HepG2 (cell line): ENCODE results near the gene WWC2.

Experiments
- HOXA7 ChIP-seq: sonication (generic); formaldehyde crosslinking; IDR thresholded peaks from 2 replicates; pipeline ENCODE4 v1.8.1; 2022; ENCODE audit warnings: mild to moderate bottlenecking, missing genetic modification reagents, moderate library complexity
- JUN ChIP-seq: sonication (generic); formaldehyde crosslinking; IDR thresholded peaks from 2 replicates; pipeline ENCODE4 v1.4.0; 2020; ENCODE audit warnings: mild to moderate bottlenecking, missing genetic modification reagents
- POLR2A ChIP-seq, 2 experiments: IDR thresholded peaks; 2 replicates each; pipeline ENCODE4 v1.6.1; 2011; ENCODE audit warnings: low read depth in 2 of 2, low read length in 2 of 2, mild to moderate bottlenecking in 1 of 2, moderate library complexity in 1 of 2; ENCODE audit not compliant: insufficient read depth in 1 of 2
- TCF7L2 ChIP-seq: IDR thresholded peaks from 2 replicates; pipeline ENCODE4 v1.6.1; 2011; ENCODE audit warnings: mild to moderate bottlenecking, low read depth, low read length, moderate library complexity
- TF ChIP-seq, protein P1 (sequence below): sonication (generic); formaldehyde crosslinking; IDR thresholded peaks from 2 replicates; pipeline ENCODE4 v1.5.0; 2020; ENCODE audit warnings: mild to moderate bottlenecking, missing genetic modification reagents, moderate library complexity
- TF ChIP-seq, protein P2 (sequence below): sonication (generic); formaldehyde crosslinking; IDR thresholded peaks from 2 replicates; pipeline ENCODE4 v1.5.1; 2020; ENCODE audit warnings: missing genetic modification reagents, mild to moderate bottlenecking, borderline replicate concordance
- TF ChIP-seq, protein P3 (sequence below): IDR thresholded peaks from 2 replicates; pipeline ENCODE4 v1.6.1; 2018; ENCODE audit warnings: missing genetic modification reagents, mild to moderate bottlenecking, missing compliant biosample characterization
- TF ChIP-seq, protein P4 (sequence below): fragments of 450-650 bp; IDR thresholded peaks from 2 replicates; pipeline ENCODE4 v1.6.1; 2016

DNA sequence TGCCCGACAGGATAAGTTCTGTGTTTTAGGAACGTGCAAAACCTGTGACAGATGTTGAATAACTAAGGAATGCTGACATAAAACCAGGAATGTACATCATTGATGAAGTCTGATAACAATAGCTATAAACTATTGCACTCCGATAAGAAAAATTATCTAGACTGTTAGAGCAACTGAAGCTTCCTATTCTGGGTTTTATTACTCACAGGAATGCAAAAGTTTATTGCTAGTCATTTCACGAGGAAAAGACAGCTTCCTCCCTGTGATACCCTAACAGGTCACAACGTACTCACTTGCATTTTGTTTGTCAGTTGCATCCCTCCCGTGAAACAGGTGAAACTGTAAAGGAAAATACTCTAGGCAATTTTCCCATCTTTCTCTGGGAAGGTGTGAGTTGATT is 155.1 kb downstream of the WWC2 start:
- TF ChIP-seq, protein P1, sequence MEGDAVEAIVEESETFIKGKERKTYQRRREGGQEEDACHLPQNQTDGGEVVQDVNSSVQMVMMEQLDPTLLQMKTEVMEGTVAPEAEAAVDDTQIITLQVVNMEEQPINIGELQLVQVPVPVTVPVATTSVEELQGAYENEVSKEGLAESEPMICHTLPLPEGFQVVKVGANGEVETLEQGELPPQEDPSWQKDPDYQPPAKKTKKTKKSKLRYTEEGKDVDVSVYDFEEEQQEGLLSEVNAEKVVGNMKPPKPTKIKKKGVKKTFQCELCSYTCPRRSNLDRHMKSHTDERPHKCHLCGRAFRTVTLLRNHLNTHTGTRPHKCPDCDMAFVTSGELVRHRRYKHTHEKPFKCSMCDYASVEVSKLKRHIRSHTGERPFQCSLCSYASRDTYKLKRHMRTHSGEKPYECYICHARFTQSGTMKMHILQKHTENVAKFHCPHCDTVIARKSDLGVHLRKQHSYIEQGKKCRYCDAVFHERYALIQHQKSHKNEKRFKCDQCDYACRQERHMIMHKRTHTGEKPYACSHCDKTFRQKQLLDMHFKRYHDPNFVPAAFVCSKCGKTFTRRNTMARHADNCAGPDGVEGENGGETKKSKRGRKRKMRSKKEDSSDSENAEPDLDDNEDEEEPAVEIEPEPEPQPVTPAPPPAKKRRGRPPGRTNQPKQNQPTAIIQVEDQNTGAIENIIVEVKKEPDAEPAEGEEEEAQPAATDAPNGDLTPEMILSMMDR (CRISPR knock-in tag) = no peak
- TF ChIP-seq, protein P2, sequence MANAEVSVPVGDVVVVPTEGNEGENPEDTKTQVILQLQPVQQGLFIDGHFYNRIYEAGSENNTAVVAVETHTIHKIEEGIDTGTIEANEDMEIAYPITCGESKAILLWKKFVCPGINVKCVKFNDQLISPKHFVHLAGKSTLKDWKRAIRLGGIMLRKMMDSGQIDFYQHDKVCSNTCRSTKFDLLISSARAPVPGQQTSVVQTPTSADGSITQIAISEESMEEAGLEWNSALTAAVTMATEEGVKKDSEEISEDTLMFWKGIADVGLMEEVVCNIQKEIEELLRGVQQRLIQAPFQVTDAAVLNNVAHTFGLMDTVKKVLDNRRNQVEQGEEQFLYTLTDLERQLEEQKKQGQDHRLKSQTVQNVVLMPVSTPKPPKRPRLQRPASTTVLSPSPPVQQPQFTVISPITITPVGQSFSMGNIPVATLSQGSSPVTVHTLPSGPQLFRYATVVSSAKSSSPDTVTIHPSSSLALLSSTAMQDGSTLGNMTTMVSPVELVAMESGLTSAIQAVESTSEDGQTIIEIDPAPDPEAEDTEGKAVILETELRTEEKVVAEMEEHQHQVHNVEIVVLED = no peak
- no peak for TF ChIP-seq TCF7L2
- TF ChIP-seq, protein P3, sequence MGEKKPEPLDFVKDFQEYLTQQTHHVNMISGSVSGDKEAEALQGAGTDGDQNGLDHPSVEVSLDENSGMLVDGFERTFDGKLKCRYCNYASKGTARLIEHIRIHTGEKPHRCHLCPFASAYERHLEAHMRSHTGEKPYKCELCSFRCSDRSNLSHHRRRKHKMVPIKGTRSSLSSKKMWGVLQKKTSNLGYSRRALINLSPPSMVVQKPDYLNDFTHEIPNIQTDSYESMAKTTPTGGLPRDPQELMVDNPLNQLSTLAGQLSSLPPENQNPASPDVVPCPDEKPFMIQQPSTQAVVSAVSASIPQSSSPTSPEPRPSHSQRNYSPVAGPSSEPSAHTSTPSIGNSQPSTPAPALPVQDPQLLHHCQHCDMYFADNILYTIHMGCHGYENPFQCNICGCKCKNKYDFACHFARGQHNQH = no peak
- TF ChIP-seq, protein P4, sequence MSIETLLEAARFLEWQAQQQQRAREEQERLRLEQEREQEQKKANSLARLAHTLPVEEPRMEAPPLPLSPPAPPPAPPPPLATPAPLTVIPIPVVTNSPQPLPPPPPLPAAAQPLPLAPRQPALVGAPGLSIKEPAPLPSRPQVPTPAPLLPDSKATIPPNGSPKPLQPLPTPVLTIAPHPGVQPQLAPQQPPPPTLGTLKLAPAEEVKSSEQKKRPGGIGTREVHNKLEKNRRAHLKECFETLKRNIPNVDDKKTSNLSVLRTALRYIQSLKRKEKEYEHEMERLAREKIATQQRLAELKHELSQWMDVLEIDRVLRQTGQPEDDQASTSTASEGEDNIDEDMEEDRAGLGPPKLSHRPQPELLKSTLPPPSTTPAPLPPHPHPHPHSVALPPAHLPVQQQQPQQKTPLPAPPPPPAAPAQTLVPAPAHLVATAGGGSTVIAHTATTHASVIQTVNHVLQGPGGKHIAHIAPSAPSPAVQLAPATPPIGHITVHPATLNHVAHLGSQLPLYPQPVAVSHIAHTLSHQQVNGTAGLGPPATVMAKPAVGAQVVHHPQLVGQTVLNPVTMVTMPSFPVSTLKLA = no peak
- no peak for TF ChIP-seq HOXA7 (CRISPR knock-in tag)
- TF ChIP-seq POLR2A (IDR thresholded peaks at IDR 0.05; ENCODE audit: insufficient read depth in 1 of 2, low read depth in 2 of 2, low read length in 2 of 2) = no peak
- TF ChIP-seq JUN = no peak
